Measurements from ENCODE around the gene TF.

The TF gene

DNA sequence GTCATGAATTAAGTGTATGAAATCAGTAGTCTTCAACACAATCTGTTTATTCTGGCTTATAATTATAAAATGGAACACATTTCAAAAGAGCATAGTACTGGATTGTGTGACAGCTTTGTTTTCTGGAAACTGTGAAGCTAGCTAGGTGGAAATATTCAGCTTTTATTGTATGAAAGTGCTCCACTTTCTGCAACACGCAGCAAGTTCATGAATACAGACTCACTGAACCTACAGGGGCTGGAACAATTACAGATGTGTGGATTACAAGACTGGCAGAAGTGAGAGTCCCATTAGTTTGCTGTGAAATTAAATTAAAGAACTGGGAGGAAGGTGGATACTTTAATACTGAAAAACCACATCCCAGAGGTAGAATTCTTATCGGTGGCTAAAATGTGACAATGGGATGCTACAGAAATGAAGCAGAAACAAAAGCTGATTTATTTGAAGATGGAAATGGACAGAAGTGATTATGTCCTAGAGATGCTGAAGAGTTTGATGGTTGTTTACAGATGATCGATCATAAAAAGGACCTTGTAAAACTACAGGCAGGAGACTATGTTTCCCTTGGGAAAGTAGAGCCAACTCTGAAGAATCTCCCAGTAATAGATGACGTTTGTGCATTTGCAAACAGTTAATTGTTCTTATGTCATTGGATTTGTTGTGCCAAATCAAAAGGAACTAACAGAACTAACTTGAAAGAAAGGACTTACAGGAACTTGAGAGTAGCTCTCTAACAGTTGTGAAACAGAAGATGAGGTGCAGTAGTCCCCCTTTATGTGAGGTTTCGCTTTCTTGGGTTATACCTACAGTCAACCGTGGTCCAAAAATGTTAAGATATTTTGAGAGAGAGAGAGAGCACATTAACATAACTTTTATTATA is 15.7 kb downstream of the TF start:
- no peaks in the 10 kb centered on the region for H3K27me3 ChIP-seq
- TF ChIP-seq, protein P1, sequence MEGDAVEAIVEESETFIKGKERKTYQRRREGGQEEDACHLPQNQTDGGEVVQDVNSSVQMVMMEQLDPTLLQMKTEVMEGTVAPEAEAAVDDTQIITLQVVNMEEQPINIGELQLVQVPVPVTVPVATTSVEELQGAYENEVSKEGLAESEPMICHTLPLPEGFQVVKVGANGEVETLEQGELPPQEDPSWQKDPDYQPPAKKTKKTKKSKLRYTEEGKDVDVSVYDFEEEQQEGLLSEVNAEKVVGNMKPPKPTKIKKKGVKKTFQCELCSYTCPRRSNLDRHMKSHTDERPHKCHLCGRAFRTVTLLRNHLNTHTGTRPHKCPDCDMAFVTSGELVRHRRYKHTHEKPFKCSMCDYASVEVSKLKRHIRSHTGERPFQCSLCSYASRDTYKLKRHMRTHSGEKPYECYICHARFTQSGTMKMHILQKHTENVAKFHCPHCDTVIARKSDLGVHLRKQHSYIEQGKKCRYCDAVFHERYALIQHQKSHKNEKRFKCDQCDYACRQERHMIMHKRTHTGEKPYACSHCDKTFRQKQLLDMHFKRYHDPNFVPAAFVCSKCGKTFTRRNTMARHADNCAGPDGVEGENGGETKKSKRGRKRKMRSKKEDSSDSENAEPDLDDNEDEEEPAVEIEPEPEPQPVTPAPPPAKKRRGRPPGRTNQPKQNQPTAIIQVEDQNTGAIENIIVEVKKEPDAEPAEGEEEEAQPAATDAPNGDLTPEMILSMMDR (IDR thresholded peaks at IDR 0.05) = no peak
- H3K4me1 ChIP-seq = no peaks in the 10 kb centered on the region
- no peaks in the 10 kb centered on the region for H3K9me3 ChIP-seq
- H3K4me3 ChIP-seq = no peak overlapping the region
- no peak overlapping the region for H3K27ac ChIP-seq
- intact Hi-C loops (cut with DNase I; ENCODE audit: low total_unique reads) = no loop called here
- no peaks in the 10 kb centered on the region for H3K36me3 ChIP-seq
- DNase-seq = no peak

DNA sequence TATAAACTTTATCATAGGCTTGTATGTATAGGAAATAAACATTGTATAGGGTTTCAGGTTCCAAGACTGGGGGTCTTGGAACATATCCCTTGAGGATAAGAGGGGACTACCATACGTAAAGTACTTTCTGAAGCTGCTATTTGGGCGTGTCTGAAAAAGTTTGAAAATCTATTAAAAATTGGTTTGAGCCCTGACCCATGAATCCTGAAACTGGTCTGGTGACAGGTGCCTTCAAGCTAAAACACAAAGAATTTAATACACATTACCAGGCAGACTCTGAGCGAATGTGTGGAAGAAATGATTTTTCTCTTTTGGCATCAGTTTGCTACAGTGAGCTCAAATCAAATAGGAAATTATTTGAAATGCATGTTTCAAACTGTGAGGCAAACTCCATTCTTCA is 16.3 kb downstream of the TF start:
- no peaks in the 10 kb centered on the region for H3K36me3 ChIP-seq
- DNase-seq = no peak

DNA sequence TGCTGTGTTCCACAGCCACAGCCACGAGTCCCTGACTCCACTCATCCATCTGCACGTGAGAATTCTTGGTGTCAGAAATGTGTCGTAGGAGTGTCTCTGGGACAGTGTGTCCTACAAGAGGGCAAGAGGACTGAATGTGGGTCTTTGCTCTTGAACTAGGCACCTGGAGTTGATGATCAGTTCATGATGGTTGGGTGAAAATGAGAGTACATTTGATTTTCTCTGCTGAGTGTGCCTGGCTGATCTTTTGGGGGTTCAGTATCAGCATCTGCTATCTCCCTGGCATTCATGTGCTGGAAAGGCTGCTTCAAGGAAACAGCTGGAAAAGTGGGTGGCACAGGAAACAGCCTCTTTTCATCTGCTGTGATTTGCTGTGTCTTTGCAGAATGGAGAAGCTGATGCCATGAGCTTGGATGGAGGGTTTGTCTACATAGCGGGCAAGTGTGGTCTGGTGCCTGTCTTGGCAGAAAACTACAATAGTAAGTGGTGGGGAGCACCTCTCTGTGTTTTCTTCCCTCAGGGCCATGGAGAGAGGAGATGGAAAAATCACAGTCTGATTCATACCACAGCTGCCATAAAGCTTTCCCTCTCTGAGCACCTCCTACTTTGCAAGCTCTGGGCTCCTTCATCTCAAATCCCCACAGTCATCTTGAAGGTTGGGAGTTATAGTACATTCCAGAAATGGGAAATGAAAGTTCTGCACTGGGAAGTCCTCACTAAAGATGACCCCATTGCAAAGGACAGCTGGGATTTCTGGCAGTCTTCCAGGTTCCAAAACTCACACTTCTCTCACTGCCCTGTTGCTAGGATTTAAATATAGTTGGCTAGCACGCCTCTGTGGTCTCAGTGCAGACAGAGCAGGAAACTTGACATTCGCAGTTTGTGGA is 17.8 kb downstream of the TF start:
- no peak overlapping the region for H3K27ac ChIP-seq
- intact Hi-C loops (cut with DNase I; ENCODE audit: low total_unique reads) = no loop called here
- no peaks in the 10 kb centered on the region for H3K27me3 ChIP-seq
- TF ChIP-seq, protein P1 (IDR thresholded peaks at IDR 0.05) = no peak
- DNase-seq = peak in 1 of 2 donors; percentile 54
- H3K9me3 ChIP-seq = no peaks in the 10 kb centered on the region
- H3K4me1 ChIP-seq = no peaks in the 10 kb centered on the region
- H3K4me3 ChIP-seq = no peak overlapping the region
- no peaks in the 10 kb centered on the region for H3K36me3 ChIP-seq

More for the DNA sequence above, 16.3 kb downstream of the TF start:
- intact Hi-C loops (cut with DNase I; ENCODE audit: low total_unique reads) = no loop called here
- no peak overlapping the region for H3K4me3 ChIP-seq
- H3K9me3 ChIP-seq = no peaks in the 10 kb centered on the region
- TF ChIP-seq, protein P1 (IDR thresholded peaks at IDR 0.05) = no peak
- H3K27me3 ChIP-seq = no peaks in the 10 kb centered on the region
- H3K27ac ChIP-seq = no peak overlapping the region
- no peaks in the 10 kb centered on the region for H3K4me1 ChIP-seq

DNA sequence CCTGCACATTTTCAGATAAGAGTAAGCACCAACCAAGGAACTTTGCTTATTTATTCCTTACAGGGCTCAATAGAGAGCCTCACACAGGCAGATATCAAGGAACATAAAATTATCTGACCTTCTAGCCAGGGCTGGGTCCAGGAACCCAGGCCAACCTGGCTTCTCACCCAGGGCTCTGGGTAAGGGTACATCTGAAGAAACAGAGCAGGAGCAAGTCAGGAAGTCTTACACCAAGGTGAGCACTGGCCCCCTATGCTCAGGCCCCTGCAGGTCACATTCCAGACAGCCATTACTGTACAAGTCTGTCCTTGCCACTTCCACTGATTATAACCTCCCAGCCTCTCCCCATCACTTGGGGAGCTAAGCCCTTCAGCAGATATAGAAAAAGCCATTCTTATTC is 19.1 kb downstream of the TF start:
- Histone ChIP-seq H3K4me3 (no peak overlapping the region), H3K9me3 (no peaks in the 10 kb centered on the region), H3K36me3 (no peaks in the 10 kb centered on the region), H3K4me1 (no peaks in the 10 kb centered on the region), H3K27me3 (no peaks in the 10 kb centered on the region), H3K27ac (no peak overlapping the region)
- TF ChIP-seq, protein P1 (IDR thresholded peaks at IDR 0.05) = no peak
- intact Hi-C loops (cut with DNase I; ENCODE audit: low total_unique reads) = no loop called here
- DNase-seq = no peak

DNA sequence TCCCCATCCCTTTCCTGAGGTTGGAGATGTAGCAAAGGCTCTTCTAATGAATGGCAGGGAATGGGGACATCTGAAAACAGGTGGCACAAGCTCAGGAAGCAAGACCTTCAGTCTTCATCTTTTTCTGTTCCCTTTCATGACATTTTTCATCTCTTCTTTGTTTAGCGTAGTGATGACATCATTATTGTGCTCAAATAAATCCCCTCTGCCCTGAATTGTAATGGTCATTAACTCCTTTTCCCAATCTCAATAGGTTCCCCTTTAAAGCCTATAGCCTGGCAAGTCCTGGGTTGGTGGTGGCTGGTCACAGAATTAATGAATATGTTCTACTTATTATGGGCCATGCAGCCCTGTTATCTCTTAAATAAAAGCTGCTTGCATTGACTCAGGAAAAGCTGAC is 21.4 kb downstream of the TF start:
- intact Hi-C loops (cut with DNase I; ENCODE audit: low total_unique reads) = no loop called here
- H3K27ac ChIP-seq = no peak overlapping the region
- TF ChIP-seq, protein P1 (IDR thresholded peaks at IDR 0.05) = no peak

More for the DNA sequence above, 21.4 kb downstream of the TF start:
- Histone ChIP-seq H3K27me3 (no peaks in the 10 kb centered on the region), H3K4me1 (no peaks in the 10 kb centered on the region), H3K36me3 (no peaks in the 10 kb centered on the region), H3K9me3 (no peaks in the 10 kb centered on the region), H3K4me3 (no peak overlapping the region)
- no peak for DNase-seq
